Dedifferentiated amniotic fluid mesenchymal stem cell (primary cell): ENCODE data around the gene TRIM44.

Source experiments
- DNase-seq: peaks from one replicate; pipeline ENCODE4 v3.0.0-alpha.2; 2016; ENCODE audit errors: extremely low spot score

TRIM44 gene

DNA sequence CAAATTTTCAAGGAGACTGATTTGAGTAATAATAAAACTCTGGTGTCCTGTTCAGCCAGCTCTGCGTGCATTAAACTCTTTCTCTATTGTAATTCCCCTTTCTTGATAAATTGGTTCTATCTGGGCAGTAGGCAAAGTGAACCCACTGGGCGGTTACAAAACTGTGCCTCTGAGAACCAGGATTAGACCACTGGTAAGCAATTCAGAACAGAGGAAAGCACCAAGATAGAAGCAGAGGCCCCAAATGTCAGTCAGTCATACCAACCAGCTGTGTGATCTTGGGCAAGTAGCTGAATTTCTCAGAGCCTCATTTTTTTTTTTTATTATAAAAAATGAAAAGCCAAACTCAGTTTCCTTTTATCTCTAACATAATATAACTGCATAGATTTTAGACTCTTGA, 54.9 kb downstream of the TRIM44 start:
- no peak for DNase-seq

DNA sequence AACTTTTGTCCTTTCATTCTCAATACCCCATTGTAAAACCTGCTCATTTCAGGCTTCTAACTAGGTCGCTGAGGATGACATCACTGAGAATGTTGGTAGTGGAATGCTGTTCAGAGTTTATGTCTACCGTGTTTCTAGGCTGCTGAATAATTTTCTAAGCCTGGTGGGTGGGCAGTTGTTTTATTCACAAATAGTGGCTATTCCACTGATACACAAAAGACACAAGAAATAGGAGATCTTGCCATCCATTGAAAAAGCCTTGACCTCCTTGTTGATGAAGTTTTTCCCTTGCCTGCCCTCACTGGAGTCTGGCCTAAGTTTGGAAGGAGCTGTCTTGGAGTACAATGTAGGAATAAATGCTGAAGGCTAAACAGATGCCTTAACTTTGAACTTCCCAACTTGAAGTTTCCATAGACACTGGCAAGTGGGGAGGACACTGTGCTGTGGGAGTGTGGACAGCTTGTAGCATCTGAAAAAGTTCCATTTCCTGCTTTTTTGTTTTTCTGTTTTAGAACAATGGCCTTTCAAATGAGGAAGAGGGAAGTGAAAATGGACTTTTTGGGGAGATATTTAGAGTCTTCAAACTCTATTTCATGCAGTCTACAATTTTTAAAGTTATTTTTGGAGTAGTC, 59.2 kb downstream of the TRIM44 start:
- DNase-seq, result no peak

DNA sequence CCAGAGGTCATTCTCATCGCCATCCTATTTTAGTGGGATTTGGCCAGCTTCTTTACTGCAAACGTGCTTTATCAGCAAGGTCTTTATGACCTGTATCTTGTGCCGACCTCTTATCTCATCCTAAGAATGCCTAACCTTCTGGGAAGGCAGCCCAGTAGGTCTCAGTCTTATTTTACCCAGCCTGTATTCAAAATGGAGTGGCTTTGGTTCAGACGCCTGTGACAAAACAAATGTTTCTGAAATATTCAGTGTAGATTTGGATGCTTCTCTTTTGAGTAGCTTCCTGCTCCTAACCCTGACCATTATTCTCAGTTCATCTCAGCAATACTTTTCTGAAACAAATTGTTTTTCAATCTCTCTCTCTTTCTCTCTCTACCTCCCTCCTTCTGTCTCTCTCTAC, 60.1 kb downstream of the TRIM44 start:
- DNase-seq, result no peak

GRCh38 chr11:35723493-35723892, 60.9 kb downstream of the TRIM44 start:
- no peak for DNase-seq

GRCh38 chr11:35723913-35724312, 61.3 kb downstream of the TRIM44 start:
- no peak for DNase-seq

DNA sequence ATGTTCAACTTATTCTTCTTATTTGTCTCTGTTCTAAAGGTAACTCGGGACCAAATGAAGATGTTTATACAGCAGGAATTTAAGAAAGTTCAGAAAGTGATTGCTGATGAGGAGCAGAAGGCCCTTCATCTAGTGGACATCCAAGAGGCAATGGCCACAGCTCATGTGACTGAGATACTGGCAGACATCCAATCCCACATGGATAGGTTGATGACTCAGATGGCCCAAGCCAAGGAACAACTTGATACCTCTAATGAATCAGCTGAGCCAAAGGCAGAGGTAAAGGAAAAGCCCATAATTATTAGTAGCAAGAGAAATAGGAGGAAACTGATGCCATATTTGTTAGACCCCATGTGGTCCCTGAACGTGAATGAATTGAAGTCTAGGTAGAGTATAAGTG, 63.3 kb downstream of the TRIM44 start:
- DNase-seq, result no peak

DNA sequence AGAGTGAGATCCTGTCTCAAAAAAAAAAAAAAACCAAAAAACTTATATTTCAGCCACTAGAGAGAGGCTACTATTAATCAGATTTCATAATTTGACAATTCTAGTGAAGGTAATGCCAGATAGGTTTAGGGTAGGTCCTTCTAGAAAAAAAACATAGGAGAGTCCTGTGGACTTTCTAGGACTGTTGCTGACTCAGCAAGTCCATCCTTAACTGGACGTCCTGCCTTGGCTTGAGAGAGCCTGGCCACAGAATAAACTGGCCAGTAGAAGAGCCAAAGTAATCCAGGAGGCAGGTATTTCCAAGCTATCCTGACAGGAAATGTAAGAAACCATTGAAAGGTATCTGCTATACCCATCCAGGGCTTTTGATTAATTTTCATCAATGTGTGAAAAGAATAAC, 64.6 kb downstream of the TRIM44 start:
- DNase-seq, result no peak

DNA sequence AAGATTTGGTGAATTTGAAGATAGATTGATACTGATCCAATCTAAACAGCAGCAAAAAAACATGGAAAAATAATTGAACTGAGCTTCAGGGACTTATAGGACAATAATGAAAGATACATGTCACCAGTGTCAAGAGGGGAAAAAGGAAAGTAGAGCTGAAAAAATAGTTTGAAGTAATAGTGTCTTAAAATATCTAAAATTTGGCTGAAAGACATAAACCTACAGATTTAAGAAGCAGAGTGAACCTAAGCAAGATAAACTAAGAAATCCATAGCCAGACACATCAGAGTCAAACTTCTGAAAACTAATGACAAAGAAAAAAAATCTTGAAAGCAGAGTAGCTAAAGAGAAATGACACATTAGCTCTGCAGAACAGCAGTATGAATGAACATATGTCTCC, 67.7 kb downstream of the TRIM44 start:
- DNase-seq, result no peak

- DNase-seq, result no peak
Measured at GRCh38 chr11:35734669-35735410, 72.3 kb downstream of the TRIM44 start.

GRCh38 chr11:35735411-35735810, 72.8 kb downstream of the TRIM44 start:
- DNase-seq, result no peak

GRCh38 chr11:35735903-35736302, 73.3 kb downstream of the TRIM44 start:
- DNase-seq, result no peak

GRCh38 chr11:35736952-35737351, 74.4 kb downstream of the TRIM44 start:
- no peak for DNase-seq

GRCh38 chr11:35740061-35740799, 77.7 kb downstream of the TRIM44 start:
- no peak for DNase-seq

DNA sequence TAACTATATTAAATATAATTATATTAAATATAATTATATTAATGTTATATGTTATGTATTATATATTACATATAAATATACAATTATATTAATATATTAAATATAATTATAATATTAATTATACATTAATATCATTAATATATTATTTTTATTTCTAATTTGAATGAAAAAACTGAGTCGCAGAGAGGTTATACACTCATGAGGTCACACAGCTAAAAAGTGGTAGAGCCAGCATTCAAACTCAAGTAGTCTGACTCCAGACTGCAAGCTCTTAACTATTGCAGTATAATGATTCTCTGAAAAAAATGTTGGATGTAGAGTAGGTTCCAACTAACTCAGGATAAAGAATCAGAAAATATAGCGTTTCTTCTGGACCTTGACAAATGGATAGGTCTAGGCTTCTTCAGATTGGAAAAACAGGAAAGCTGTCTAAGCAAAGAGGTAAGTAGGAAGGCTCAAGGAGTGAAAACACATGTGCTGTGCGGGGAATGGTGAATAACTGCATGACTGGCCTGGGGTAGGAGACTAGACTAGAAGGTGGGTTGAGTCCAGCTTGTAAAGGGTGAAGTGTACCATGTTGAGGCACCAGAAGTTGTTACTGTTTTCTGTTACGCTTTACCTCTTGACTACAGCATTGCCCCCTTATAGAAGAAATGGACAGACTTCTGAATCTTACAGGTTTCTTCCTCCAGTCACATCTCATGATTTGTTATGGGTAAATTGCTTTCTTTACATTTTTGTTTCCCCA, 80.3 kb downstream of the TRIM44 start:
- DNase-seq, result no peak

DNA sequence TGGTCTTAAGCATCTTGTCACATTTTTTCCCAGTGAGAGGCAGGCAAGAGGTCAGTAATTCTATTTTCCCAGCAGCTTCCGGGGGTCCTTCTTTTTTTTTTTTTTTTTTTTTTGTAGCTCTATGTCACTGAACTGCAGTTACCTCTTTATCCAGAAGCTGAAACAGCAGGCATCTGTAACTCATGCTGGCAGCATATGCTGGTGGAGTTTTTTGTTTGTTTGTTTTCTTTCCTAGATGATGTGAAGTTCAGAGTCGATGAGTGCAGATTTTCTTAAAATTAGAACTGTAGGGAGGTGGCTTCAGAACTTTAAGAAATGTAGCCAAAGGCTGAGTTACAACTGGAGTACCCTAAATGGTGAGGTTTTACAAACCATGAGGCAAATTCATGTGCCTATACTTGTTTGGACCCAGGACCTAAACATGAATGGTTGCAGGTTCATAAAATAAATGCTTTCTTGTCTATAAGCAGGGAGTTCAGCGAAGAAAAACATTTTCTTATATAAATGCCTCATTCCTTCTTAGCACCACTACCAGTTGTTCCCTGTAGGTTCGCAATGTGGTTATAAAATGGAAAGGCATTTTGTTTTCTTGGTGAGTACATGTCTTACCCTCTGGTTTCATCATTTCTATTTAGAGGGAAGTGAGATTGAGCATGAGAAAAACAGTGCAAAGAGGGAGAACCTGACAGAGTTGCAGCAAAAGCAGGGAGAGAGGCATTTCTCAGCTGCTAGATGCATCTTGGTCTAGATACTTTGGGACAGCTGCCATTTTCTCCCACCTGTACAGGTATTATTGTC, 84.0 kb downstream of the TRIM44 start:
- peak; percentile 88 for DNase-seq

- no peak for DNase-seq
Measured at GRCh38 chr11:35747668-35748067, 85.1 kb downstream of the TRIM44 start.

DNA sequence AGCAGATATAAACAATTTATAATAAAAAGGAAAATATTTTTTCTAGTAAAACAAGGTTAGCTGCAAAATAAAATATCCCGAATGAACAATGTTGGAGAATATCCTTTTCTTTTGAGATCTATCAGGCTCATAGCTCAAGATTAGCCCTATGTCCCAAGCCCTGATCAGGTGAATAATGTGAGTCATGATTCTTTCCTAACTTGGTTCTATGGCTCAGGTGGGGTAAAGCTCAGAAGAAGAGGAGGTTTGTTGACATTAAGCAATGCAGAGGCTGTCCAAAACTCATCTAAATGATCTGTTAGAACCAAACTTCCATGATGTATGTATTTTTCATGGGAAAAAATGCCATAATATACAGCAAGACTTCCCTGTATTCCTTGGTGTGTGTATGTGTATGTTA, 86.1 kb downstream of the TRIM44 start:
- no peak for DNase-seq

DNA sequence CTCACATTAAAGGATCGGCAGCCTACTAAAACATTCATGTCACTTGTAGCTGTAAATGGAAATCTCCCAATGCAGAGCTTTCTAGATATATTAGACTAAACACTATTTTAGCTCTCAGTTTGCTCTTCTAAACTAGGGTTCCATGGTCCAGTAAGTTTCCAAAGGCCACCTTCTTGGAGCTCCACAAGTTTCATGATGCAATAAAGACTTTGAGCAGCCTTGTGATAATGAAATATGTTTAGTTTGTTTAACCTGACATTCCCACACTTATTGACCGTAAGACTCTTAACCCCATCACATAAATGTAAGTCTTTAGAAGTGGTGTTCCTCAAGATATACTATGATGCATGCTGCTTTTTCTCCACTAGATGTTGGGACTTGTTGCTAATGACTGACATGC, 87.7 kb downstream of the TRIM44 start:
- DNase-seq, result no peak

- no peak for DNase-seq
Measured at GRCh38 chr11:35750981-35751663, 88.5 kb downstream of the TRIM44 start.

- DNase-seq, result no peak
Measured at GRCh38 chr11:35751664-35752061, 89.1 kb downstream of the TRIM44 start.

DNA sequence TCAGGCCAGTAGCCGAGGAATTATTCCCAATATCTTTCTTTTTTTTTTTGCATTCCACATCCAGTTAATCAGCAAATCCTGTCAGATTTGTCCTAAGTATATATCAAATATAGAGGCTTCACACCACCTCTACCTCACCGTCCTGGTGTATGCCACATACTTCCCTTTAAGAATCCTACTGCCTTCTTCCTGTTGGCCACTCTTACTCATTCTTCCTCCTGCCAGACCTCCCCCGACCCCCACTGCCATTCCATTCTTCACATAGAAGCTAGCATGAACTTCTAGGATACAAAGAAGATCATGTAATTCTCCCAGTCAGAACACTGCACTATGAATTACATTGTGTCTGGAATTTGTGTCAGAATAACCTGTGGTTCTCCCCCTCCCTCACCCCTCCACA, 89.5 kb downstream of the TRIM44 start:
- DNase-seq, result no peak
